ENCODE results near the gene AHCYL2. TPM values are rescaled to one million over a fixed set of nuclear protein-coding genes. Genes with fewer than 3 reads are reported as not detected.

AHCYL2 gene
- total RNA-seq, 1 experiment from 2014 or later, result 23.2 TPM

DNA sequence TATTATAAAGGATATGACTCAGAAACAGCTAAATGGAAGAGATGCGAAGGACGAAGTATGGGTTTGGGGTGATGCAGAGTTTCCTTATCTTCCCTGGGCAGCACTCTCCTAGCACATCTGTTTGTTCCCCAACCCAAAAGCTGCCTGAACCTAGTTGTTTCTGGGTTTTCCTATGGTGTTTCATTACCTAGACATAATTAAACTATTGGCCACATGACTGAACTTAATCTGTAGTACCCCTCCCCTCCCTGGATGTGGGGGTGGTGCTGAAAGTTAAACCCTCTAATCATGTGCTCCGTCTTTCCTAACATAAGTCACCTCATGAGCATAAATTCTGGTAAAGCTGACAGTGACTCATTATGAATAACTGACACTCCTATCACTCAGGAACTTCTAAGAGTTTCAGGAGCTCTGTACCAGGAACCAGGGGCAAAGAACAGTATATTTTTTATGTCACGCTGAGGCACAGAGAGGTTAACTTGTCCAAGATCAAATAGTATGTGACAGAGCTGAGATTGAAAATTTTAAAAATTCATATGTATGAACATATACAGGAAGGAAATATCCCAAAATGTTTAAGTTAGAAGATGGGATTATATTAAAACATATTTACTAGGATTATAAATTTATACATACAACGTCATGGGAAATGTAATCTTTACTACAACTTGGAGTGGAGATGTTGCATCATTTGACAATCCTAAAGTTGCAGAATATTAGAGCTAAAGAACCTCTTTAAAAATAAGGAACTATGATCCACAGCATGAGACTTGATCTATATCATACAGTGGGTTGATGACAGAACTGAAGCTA, 214.2 kb downstream of the AHCYL2 start:
- H4K91ac ChIP-seq (ENCODE audit: insufficient read length, low read depth, low read length), result no peak overlapping the region
- H3K14ac ChIP-seq (ENCODE audit: insufficient read depth, low read length), result no peak overlapping the region
- H2BK15ac ChIP-seq (ENCODE audit: low read depth, low read length), result no peak overlapping the region
- H3K18ac ChIP-seq (ENCODE audit: insufficient read length, low read depth, low read length), result no peak overlapping the region
- no peak overlapping the region for H4K5ac ChIP-seq (ENCODE audit: insufficient read length, low read depth, low read length)
- no peaks in the 10 kb centered on the region for H3K9me3 Mint-ChIP-seq
- H3K27me3 Mint-ChIP-seq (ENCODE audit: low read depth), result peaks cover 18% of the 10 kb centered on the region
- H3K4me2 ChIP-seq (ENCODE audit: insufficient read depth, insufficient read length, low read length), result no peak overlapping the region
- peaks cover 0 to 11% (median 5%) of the 10 kb centered on the region in 3 experiments; a peak in 2 of 7 replicates for H3K36me3 Mint-ChIP-seq (ENCODE audit: insufficient read depth in 1 of 3, low read depth in 3 of 3)
- H3K27me3 ChIP-seq (ENCODE audit: insufficient read depth, low read length), result no peaks in the 10 kb centered on the region; the same call in 1 of the 2 replicates
- no peak overlapping the region for H3K4ac ChIP-seq (ENCODE audit: low read depth, low read length)
- no peak overlapping the region for H3K9ac ChIP-seq (ENCODE audit: extremely low read depth, insufficient read length, low read length)
- H2AFZ ChIP-seq (ENCODE audit: low read length), result no peak overlapping the region
- H3K4me3 Mint-ChIP-seq, result no peak overlapping the region
- H3K27ac ChIP-seq (ENCODE audit: insufficient read length, low read depth, low read length), result no peak overlapping the region
- H2AK5ac ChIP-seq (ENCODE audit: insufficient read length, low read length), result no peak overlapping the region
- no peak overlapping the region for H2BK12ac ChIP-seq (ENCODE audit: insufficient read length, low read depth, low read length)
- H3K23me2 ChIP-seq (ENCODE audit: insufficient read length, low read depth, low read length, poor library complexity, severe bottlenecking), result peaks cover 9% of the 10 kb centered on the region
- H3K4me1 ChIP-seq (ENCODE audit: insufficient read depth, low read length), result no peaks in the 10 kb centered on the region
- H2BK120ac ChIP-seq (ENCODE audit: low read depth, low read length, poor library complexity, severe bottlenecking), result no peak overlapping the region
- no peaks in the 10 kb centered on the region for H3K79me2 ChIP-seq (ENCODE audit: insufficient read depth, low read length)
- no peak overlapping the region for H2BK20ac ChIP-seq (ENCODE audit: low read depth, low read length, poor library complexity, severe bottlenecking)
- H4K8ac ChIP-seq (replicated peaks; ENCODE audit: insufficient read length, low read depth, low read length), result no peak overlapping the region
- no peak for DNase-seq
- no peak overlapping the region for H3T11ph ChIP-seq (ENCODE audit: low read length)
- WGBS (ENCODE audit: extremely low coverage, insufficient read length, low lambda C conversion rate), result no CpG with 5 or more reads among the region's 5 CpGs
- no peak overlapping the region for H2BK5ac ChIP-seq (ENCODE audit: insufficient read length, low read length)
- H3K4me1 Mint-ChIP-seq, result peaks cover 15 to 19% of the 10 kb centered on the region in 2 experiments; a peak in 3 of 4 replicates
- H3K9me3 ChIP-seq (ENCODE audit: control insufficient read depth, low read depth, low read length), result no peaks in the 10 kb centered on the region
- no peaks in the 10 kb centered on the region for H4K20me1 ChIP-seq (ENCODE audit: control insufficient read depth, insufficient read depth, insufficient read length)
- no peak overlapping the region for H3K23ac ChIP-seq (ENCODE audit: insufficient read length, low read depth, low read length)
- H3K56ac ChIP-seq (ENCODE audit: insufficient read length, low read depth, low read length), result no peak overlapping the region
- no peak overlapping the region for H3K27ac Mint-ChIP-seq
- no peaks in the 10 kb centered on the region for H3K79me1 ChIP-seq (ENCODE audit: insufficient read depth, low read depth, low read length, poor library complexity, severe bottlenecking)
- no peak for TF ChIP-seq CTCF (conservative IDR thresholded peaks at IDR 0.05)

Data from H9 (cell line).